Esophagus mucosa (tissue), 1 donor: ENCODE data around the gene UPB1. TPM values are rescaled to one million over a fixed set of nuclear protein-coding genes. Genes with fewer than 3 reads are reported as not detected.
"Not testable (repeated sequence)": the region's sequence is repeated elsewhere in the genome, so short reads cannot be mapped to it uniquely, and the experiment has no call there.

ENCODE experiments used
- ATAC-seq: fragments of 200-7000 bp; cut with Tn5 transposase; one replicate; pipeline ENCODE4 v1.9.1; 2020
- total RNA-seq: library from RNA; stranded (reverse); gene quantifications from one replicate; pipeline ENCODE4 v1.2.4, GENCODE V29; 2023
- donor health status: DM: yes; HTN: yes; CAD: no.

Gene UPB1
- total RNA-seq, 1 donor from 2014 or later, result 0.12 TPM

DNA sequence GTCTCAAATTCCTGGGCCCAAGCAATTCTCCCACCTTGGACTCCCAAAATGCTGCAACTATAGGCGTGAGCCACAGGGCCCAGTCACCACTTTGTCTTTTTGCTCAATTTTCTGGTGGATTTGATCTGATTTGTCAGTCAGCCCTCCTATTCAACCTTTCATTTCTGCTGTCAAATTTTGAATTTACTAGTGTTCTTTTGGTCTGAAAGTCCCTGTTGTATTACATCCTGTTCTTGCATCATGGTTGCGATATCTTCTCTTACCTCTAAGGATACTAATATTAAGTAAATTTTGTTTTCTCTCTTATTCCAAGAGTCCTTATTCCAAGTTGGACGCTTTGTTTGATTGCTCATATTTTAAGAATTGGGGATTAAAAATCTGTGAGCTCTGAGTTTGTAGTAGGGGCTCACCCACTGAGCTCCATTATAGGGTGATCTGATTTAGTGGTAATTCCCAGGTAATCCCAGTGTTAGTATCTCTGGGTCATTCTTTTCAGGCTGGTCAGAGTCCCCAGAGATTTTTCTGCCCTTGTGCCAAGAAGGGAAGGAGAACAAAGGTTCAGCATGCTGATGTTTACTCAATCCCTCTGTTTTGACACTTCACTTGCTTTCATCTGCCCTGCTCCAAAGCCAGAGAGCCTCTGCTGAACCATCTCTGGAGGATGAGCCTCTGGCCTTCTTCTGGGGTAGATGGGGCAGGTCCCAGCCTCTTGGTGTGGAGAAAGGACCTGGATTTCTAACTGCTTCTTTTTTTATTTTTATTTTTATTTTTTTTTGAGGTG is 10.0 kb downstream of the UPB1 start:
- ATAC-seq, result no peak

DNA sequence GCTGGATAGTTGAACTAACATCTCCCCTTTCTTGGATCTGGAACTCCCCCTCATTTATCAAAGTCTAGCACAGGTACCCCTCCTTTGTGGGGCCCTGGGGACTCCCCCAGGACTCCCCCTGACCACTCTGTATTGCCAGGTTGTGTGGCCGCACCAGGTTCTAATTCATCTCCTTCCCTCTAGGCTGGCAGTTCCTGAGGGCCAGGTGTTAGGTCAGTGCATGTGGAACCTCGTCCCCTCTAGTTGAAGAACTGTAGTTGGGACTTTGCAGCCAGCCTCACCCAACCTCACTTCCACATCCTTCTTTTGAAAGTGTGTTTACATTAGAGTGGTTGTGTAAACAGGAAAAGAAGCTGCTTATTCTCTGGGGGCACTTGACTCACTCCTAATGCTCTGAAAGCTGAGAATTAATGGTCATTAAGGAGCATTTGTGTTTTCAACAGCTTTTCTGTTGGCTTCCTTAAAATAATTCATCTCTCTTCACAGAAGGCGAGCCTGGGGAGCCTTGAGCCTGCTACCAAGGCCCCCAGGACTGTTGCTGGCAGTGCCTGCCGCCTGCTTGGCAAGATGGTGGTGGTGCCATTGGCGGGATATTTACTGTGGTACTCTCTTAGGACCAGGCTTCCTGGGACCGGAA is 11.8 kb downstream of the UPB1 start:
- ATAC-seq, result peak; percentile 19

DNA sequence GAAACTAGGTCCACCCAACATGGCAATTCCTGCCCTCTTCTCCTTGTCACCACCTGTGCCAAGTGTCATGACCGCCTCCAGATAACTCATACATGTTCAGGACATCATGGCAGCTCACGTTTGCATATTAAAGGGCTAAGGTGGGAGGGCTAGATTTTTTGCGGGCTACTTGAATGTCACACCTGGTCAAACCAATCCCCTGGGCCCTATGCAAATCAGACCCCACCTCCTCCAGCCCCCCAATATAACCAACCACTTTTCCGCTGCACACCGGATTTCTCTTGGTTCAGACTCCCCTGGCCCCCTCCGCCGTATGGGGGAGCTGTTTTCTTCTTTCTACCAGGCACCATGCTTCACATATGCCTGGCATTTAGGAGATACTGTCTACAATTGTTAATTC is 12.6 kb downstream of the UPB1 start:
- ATAC-seq, result no peak

DNA sequence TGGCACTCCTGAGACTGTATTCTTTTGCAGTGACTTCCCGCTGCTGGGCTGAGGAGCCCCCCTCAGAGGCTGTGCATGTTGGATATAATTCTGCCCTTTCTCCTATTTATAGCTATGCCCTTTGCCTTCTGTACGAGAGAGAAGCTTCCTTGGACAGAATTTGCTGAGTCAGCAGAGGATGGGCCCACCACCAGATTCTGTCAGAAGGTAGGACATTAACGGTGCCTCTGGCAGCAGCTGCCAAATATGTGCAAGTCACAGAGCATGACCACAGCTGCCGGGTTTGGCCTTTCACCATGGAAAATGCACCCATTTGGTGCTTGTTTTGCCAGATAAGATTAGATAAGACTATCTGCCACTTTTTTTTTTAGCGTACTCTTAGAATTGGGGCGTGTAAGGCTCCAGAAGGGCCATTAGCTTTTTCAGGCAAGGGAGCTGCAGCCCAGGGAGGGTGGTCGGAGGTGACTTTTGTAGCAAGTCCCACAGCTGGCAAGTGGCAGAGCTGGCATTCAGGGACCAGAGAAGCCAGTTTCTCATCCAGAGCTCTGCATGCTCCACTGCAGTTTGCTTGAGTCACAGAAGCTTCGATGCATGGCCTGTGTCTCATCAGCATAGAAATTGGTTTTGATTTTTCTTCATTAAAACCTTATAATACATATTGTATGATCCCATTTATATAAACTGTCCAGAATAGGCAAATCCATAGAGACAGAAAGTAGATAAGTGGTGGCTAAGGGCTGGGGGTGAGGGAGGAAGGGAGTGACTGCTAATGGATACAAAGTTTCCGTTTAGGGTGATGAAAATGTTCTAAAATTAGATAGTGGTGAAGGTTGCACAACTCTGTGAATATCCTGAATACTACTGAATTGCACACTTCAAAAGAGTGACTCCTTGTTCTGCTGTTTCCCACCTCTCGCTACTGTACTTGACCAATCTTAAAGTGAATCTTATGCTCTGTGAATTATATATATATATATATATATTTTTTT is 15.8 kb downstream of the UPB1 start:
- ATAC-seq, result peak; percentile 53

DNA sequence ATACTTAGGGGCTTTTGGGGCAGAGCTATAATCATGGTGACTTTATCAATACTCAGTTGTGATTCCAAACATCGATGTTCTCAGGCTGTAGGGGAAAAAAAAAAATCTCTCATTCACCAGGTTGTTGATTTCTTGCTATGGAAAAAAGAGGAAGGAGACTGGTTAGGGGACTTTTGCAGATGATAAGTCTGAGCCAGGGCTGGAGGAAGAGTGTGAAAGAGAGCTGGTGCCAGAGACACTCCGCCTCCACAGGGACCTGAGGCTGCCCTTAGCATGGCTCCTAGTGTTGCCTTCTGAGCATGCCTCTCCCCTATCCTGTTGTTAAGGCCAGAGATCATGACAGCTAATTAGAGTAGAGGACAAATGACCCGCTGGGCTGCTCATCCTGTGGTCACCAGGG is 16.9 kb downstream of the UPB1 start:
- ATAC-seq, result no peak

DNA sequence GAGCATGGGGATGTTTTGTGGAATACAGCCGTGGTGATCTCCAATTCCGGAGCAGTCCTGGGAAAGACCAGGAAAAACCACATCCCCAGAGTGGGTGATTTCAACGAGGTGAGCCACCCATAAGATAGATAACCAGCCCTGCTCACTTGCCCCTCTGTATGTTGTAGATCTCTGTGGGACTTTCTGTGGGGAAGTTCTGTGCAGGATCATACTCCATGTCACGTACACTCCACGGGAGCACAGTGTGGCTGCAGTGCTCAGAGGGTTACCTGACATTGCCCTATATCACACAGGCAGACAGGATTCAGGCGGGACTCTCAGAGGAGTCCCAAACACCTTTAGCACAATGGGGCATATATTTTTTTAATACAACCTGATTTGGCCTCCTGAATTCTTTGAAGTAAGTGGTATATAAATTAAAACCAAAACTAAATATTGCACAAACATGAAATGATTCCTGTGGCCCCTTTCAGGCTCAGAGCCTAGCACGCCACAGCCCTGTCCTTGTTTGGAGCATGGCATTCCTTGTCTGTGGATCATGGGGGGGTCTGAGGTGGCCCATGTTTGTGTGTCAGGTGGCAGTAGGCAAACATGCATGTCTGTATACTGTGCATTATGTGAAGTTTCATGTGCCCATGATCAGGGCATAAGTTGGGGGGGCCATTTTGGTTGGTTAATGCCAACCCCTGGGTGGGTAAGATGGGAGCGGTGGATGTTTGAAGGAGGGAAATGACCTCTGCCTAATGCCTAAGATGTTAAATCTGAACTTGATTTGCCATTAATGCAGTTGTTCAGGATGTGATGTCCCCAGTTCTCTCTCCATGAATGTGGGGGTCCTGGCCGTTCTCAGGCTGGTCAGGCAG is 18.5 kb downstream of the UPB1 start:
- no peak for ATAC-seq

DNA sequence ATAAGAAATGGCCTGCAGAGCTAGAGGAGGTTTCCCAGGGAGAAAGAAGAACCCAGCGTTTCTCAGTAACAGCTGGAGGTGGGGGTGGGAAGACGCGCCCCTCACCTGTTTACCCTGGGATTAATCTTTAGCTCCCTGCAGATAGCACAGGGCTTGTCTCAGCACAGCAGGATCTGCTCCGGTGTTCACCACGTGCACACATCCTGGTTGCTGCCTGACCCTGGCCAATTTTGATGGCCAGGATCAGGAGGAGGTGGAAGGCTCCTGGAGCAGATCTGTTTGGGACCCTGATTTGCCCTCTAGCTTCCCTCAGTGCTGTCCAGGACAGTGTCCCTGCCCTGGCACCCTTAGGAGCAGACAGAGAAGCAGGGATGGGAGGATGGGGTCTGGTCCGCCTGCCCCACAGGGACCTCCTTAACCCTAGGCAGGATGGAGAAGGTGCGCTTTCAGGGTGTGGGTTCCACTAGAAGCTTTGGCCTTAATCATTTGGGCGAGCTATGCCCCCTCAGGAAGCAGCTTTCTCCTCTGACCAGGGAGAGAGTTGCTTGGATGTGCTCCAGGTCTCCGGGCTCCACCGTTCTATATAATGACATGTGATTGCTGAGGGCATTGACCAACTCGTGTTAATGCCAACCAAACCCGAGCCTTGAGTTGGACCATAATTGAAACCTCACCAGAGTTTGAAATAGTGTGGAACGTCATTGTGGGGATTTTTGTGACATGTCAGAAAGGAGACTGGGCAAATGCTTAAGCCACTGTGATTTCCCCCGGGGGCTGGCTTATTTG is 19.3 kb downstream of the UPB1 start:
- ATAC-seq, result no peak

DNA sequence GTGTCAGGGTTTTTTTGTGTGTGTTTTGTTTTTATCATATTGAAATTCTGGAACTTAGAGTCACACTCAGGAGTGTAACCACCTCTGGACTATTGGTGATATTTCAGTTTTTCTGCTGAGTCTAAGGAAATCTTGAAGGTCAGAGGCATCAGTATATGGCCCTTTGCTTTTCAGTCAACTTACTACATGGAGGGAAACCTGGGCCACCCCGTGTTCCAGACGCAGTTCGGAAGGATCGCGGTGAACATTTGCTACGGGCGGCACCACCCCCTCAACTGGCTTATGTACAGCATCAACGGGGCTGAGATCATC is 19.9 kb downstream of the UPB1 start:
- ATAC-seq, result no peak

DNA sequence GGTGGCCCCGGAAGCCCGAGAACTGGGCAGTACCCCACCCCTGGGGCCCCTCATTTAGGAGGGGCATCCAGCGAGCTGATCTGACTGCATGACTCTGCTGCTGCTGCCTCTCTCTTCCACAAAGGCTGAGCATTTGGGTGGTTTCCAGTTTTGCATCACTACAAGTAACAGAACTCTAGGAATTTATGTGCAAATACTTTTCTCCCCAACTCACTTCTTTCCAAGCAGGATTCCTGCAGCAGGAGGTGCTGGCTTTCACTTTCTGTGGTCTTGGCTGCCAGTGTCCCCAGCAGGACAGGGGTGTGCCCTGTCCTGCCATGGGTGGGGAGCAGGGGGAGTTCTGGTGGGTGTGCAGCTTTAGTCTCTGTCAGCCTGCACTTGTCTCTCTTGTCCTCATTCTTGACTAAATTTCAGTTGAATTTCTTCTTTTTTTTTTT is 21.2 kb downstream of the UPB1 start:
- no peak for ATAC-seq

DNA sequence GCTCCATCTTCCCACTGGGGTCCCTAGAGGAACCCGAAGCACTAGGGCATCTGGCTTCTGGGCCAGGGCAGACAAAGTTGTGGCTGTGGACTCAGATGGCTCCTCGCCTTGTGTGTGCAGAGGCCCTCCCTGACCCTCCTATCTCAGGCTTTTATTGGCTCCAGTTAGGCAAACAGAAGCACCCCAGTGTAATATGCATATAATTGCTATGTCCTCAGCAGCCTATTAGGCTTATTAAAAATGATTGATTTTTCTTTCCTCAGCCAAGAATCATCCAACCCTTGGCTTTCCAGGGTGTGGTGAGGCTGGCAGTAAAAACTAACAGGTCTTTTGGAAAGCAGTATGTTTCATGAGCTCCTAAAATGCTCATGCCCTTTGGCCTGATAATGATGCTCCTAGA is 22.3 kb downstream of the UPB1 start:
- no peak for ATAC-seq

DNA sequence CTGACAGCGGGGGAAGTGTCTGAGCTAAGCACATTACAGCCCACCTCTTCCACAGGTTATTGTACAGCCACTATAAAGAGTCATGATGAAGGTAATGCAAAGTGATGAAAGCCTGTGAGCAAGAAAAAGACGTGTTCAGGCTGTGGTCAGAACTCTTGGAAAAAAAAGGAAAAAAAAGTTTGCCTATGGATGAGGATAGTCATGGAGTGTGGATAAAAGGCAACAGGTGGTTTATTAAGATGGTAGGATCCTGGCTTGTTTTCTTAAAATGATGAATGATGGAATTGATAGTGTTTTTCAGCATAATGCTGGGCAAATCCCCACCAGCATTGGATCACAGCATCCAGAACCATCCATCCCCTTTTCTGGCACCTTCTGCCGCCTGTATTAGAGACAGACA is 23.1 kb downstream of the UPB1 start:
- no peak for ATAC-seq

DNA sequence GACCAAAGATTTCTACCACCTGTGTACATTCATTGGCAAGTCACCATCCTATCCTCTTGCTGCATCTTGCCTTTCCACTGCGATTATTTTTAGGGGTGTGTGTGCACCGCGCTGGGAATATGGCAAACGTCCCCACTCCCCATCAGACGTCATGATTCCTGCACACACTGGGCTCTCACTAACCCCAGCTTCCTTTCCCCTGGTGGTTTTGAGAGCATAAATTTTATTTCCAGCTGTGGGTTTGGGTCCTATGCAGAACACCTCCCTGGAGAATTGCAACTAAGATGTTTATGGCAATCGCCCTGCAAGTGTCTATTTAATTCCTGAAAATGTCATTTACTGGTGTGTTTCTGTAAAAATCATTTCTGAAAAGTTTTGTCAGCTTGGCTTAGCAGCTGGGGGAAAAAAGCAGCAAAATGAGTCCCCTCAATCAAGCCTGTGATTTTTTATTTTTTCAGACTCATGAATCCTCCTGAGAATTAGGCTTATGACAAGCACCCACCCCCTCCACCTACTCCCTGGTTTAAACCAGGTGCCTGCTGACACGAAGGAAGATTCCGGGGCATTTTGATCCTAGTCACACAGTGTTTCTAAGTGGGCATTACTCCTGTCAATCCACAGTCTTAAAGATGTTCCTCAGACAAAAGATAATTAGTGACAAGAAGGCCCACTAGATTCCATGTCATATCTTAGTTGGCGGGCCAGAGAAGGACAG is 23.8 kb downstream of the UPB1 start:
- no peak for ATAC-seq

DNA sequence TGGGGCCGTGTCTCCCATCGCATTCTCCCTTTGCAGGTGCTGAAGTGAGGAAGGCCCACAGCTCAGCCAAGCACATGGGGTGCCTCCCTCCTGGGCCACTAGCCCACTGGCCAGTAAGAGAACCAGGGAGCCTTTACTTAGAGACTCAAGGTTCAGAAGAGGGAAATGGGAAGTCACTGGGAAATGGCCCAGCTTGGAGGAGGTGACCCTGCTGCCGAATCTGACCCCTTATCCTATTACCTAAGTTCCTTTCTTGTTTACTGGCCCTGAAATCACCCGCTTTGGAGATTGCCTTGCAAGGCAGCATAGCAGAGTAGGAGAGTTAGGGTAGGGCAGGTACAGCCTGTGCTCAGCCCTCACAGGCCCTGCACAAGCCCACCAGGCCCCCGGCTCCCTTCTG is 24.4 kb downstream of the UPB1 start:
- ATAC-seq, result no peak

DNA sequence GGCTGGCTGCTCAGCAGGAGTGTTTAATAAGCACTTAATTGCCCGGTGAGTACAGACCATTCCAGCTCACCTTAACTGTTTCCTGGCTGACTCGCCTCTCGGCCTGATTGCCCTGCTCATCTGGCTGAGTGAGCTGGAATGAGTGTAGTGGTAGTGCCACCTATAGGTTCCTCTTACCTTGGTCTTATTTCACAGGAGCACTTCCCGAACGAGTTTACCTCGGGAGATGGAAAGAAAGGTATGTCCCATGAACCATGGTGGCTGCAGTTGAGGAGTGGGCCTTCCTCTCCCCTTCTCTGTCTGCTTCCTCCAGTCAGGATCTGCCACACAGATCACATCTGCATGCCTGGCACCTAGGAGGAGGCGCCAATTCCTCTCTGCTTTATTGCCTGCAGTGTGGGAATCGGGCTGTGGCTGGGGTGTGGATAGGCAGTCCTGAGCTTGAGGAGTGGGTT is 26.7 kb downstream of the UPB1 start:
- peak; percentile 89 for ATAC-seq

DNA sequence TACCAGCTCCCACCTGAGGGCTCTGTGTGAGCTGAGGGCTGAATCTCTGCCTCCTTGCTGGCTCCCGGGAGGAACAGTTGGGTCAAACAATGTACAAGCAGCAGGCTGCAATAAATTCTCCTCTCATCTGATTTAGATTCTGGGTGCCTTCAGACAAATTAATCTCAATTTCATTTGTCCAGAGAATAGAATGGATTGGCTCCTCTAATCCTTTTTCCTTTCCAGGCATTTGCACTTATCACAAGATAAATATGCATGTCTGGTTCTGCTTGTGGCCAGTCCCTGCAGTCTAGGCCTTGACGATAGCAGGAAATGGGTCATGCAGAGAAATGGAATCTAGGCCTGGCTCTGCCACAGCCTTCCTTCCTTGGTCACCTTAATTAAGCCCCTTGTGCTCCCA is 28.7 kb downstream of the UPB1 start:
- ATAC-seq, result no peak

DNA sequence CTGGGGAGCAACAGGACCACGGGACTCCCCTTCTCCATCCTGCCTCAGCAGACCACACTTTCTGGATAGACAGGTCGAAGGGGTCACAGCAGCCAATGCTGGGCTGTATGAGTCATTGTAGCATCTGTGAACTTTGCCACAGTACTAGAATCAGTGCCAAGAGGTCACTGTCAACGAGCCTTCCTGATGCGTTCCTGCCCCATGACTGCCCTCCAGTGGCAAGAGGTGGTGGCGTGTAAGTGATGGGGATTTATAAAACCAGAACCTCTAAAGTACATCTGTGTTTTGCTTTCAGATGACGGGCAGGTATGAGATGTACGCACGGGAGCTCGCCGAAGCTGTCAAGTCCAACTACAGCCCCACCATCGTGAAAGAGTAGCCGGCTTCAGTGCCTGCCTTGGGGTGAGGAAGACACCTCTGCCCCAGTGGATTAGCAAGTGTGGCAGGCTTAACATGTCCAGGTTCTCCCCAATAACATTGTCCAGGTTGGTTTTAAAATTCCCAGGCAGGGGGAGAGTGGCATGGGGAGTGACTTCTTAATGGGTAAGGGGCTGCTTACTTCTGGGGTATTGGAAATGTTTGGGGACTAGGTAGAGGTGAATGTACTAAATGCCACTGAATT is 30.4 kb downstream of the UPB1 start:
- ATAC-seq, result peak; percentile 87

DNA sequence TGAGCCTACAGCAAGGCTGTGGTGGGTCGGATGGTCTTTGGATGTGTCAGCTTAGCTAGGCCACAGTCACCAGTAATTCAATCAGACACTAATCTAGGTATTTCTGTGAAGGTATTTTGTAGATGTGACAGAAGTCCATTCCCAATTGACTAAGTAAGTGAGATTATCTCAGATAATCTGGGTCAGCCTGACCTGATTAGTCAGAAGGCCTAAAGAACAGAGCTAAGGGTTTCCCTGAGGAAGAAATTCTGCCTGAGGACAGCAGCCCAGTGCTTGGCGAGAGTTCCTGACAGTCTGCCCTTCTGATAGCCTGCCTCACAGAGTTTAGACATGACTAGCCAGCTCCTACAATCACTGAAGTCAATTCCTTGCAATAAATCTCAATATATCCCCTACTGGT is 31.1 kb downstream of the UPB1 start:
- ATAC-seq, result no peak

DNA sequence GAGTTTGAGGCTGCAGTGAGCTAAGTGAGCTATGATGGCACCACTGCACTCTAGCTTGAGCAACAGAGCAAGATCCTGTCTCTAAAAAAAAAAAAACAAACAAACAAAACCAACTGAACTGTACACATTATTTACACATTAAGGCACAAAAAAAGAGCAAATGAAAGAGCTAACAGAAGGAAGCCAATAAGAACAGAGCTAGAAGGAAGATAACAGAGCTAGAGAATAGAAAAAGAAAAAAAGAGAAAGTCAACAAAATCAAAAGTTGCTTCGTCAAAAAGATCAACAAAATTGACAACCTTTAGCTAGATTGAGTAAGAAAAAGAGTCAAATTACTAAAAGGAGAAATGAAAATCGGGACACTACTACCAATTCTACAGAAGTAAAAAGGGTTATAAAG is 34.8 kb downstream of the UPB1 start:
- ATAC-seq, result no peak

DNA sequence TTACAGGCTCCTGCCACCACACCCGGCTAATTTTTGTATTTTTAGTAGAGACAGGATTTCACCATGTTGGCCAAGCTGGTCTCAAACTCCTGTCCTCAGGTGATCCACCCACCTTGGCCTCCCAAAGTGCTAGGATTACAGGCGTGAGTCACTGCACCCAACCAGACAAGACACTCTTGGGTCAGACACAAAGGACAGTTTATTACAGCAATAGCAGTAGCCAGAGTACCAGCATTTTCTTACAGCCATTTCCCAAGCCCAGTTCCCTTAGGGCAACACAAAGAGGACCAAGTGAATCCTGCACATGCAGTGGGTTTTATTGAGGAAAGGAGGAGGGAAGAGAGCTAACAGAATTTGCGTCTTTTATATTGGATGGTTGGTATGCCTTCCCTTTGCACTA is 35.8 kb downstream of the UPB1 start:
- not testable (repeated sequence) for ATAC-seq

DNA sequence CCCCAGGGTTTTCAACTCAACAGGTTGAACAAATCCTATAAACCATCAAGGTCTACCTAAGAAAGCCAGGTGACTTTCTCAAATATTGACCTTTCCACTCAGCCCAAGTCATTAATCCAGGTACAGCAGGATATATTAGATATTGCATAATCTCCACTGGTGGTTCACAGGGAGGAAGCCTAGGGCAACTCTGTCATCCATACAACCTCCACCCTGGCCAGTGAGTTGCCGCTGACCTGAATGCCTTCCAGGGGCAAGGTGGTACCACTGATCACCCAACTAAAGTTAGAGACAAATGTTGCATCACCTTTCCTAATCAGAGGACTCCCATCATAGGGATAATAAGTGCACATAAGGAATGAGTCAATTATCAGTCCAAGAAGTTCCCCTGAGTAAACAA is 36.9 kb downstream of the UPB1 start:
- peak; percentile 72 for ATAC-seq
